Right lobe of liver (tissue), 6 donors: ENCODE data around the gene CDC14A. TPM values are rescaled to one million over a fixed set of nuclear protein-coding genes. Genes with fewer than 3 reads are reported as not detected.

Source experiments
- ATAC-seq, 4 donors: fragments of 200-7000 bp; cut with Tn5 transposase; one replicate each; pipeline ENCODE4 v1.9.1; 2020; ENCODE audit warnings: mild to moderate bottlenecking in 4 of 4, moderate library complexity in 4 of 4
- DNase-seq, 3 donors: peaks; one replicate each; pipeline ENCODE4 v3.0.0-alpha.2; 2020
- H3K27ac ChIP-seq, 3 donors: fragments of 200-600 bp; one replicate each; pipeline ENCODE4 v1.8.0; 2022
- H3K27me3 ChIP-seq, 2 donors: fragments of 200-600 bp; one replicate each; pipeline ENCODE4 v1.8.0; 2022
- H3K36me3 ChIP-seq, 4 donors: fragments of 200-600 bp; sonication (generic) in 1 of 4; one replicate each; pipeline versions ENCODE4 v1.5.1 to v1.8.0; 2017 to 2022; ENCODE audit warnings: control low read depth in 1 of 4
- H3K4me1 ChIP-seq, 4 donors: fragments of 200-600 bp; sonication (generic) in 1 of 4; one replicate each; pipeline versions ENCODE4 v1.5.1 to v1.8.0; 2017 to 2022; ENCODE audit warnings: control low read depth in 1 of 4
- H3K4me3 ChIP-seq, 3 donors: fragments of 200-600 bp; one replicate each; pipeline ENCODE4 v1.8.0; 2022
- H3K9me3 ChIP-seq, 4 donors: fragments of 200-600 bp; sonication (generic) in 1 of 4; one replicate each; pipeline versions ENCODE4 v1.5.1 to v1.8.0; 2017 to 2022; ENCODE audit warnings: control low read depth in 1 of 4
- POLR2A ChIP-seq: fragments of 450-650 bp; IDR thresholded peaks from one replicate; pipeline ENCODE4 v1.6.1; 2017; ENCODE audit warnings: antibody characterized with exemption, mild to moderate bottlenecking
- WGBS: methylation state at CpG from one replicate; pipeline ENCODE4 v1.1.6; 2018; ENCODE audit warnings: low coverage, low lambda C conversion rate; ENCODE audit not compliant: insufficient coverage; ENCODE audit errors: missing lambda C conversion rate; 5-methylcytosine and 5-hydroxymethylcytosine counted together
- intact Hi-C, 2 donors: fragments of 100-400 bp; cut with DNase I; formaldehyde crosslinking; loops; one replicate each; pipeline versions ENCODE4 v1.11.2 to v1.14.1; 2022
- total RNA-seq, 6 experiments: library from RNA; depleted of rRNA in 2 of 6; stranded (reverse); fragments of >200 nt in 2 of 6; fragmentation: NEBNext Ultra II Directional in 3 of 6; extraction: Animal tissue kit (Norgen Biotek cat#: 25700) in 3 of 6; gene quantifications; one replicate each; pipeline versions ENCODE4 v1.1.0 to v1.2.4, GENCODE V29; 2016 to 2023
- TF ChIP-seq, protein P1 (sequence below), 4 donors: fragments of 200-600 bp in 3 of 4; fragments of 450-650 bp in 1 of 4; IDR thresholded peaks; one replicate each; pipeline versions ENCODE4 v1.5.1 to v1.8.0; 2016 to 2022; ENCODE audit warnings: antibody characterized with exemption in 4 of 4, mild to moderate bottlenecking in 2 of 4
- donor health status: DM: no; HTN: yes; CAD: no.
- donor health status: DM: no; HTN: no; CAD: no.
- donor health status: DM: no; HTN: no; CAD: no.
- donor health status: DM: no; HTN: yes; CAD: no.
- donor health status: DM: no; HTN: yes; CAD: no.

The CDC14A gene
- total RNA-seq, 6 experiments from 2014 or later = 1.1 to 3.3 (median 1.6) TPM

- no peaks in the 10 kb centered on the region for H3K36me3 ChIP-seq
- no peaks in the 10 kb centered on the region for H3K4me1 ChIP-seq
- H3K27me3 ChIP-seq = no peaks in the 10 kb centered on the region
- WGBS = 74% methylated on average over 3 of the region's 3 CpGs
- no peak overlapping the region for H3K4me3 ChIP-seq
- no peak overlapping the region for H3K27ac ChIP-seq
- H3K9me3 ChIP-seq = no peaks in the 10 kb centered on the region
- intact Hi-C loops = no loop called here
- DNase-seq (no peak), ATAC-seq (no peak)
- TF ChIP-seq POLR2A = no peak
- TF ChIP-seq, protein P1, sequence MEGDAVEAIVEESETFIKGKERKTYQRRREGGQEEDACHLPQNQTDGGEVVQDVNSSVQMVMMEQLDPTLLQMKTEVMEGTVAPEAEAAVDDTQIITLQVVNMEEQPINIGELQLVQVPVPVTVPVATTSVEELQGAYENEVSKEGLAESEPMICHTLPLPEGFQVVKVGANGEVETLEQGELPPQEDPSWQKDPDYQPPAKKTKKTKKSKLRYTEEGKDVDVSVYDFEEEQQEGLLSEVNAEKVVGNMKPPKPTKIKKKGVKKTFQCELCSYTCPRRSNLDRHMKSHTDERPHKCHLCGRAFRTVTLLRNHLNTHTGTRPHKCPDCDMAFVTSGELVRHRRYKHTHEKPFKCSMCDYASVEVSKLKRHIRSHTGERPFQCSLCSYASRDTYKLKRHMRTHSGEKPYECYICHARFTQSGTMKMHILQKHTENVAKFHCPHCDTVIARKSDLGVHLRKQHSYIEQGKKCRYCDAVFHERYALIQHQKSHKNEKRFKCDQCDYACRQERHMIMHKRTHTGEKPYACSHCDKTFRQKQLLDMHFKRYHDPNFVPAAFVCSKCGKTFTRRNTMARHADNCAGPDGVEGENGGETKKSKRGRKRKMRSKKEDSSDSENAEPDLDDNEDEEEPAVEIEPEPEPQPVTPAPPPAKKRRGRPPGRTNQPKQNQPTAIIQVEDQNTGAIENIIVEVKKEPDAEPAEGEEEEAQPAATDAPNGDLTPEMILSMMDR (IDR thresholded peaks at IDR 0.05) = no peak
These were observed 47.4 kb upstream of the CDC14A start for GRCh38 chr1:100304921-100305320.

DNA sequence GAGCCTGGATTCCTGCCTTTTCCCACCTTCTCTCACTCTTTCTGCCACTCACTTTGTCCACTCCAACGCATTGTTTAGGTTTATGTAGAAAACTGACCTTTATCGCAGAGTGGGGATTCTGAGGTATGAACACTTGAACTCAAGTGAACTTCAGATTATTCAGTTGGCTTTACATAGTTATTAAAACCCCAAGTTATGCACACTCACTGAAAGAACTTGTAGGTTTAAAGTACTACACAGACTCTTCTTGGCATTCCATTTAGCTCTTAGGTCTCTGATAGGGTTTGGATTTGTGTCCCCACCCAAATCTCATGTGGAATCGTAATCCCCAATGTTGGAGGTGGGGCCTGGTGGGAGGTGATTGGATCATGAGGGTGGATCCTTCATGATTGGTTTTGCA is 46.4 kb upstream of the CDC14A start:
- WGBS = 86% methylated on average over 3 of the region's 3 CpGs
- H3K4me3 ChIP-seq = no peak overlapping the region
- H3K27me3 ChIP-seq = no peaks in the 10 kb centered on the region
- intact Hi-C loops = no loop called here
- no peaks in the 10 kb centered on the region for H3K9me3 ChIP-seq
- H3K27ac ChIP-seq = no peak overlapping the region
- no peaks in the 10 kb centered on the region for H3K4me1 ChIP-seq
- no peaks in the 10 kb centered on the region for H3K36me3 ChIP-seq
- TF ChIP-seq, protein P1 (IDR thresholded peaks at IDR 0.05) = no peak
- no peak for TF ChIP-seq POLR2A
- ATAC-seq (no peak), DNase-seq (no peak)

DNA sequence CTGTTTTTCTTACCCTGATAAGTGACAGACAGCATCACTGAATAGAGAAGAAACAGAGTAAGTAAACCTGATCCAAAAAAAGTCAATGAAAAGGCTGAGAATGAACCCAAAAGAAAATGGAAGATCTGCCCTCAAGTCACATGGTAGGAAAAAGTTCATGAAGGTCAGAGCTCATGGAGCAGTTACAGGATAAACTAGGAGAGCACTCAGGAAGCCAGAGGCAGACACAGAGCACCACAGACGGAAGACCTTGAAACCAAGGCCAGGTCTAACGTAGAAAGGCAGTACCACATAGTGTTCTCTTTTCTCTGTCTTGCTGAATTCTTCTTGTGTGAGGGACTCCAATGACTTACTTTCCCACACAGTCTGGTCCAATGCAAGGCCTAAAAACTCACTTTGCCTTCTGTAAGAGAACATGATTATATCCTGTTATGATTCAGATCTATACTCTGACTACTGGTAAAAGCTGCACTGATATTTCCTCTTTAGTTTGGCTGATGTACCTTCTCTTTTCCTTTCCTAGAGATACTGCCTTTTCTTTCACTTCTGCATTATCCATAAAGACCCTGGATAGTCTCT is 45.5 kb upstream of the CDC14A start:
- Histone ChIP-seq H3K9me3 (no peaks in the 10 kb centered on the region), H3K27ac (no peak overlapping the region), H3K36me3 (no peaks in the 10 kb centered on the region), H3K4me3 (no peak overlapping the region), H3K27me3 (no peaks in the 10 kb centered on the region), H3K4me1 (no peaks in the 10 kb centered on the region)
- no CpG with 5 or more reads among the region's 2 CpGs for WGBS
- TF ChIP-seq POLR2A = no peak
- TF ChIP-seq, protein P1 (IDR thresholded peaks at IDR 0.05) = no peak
- DNase-seq = no peak
- intact Hi-C loops = no loop called here
- no peak for ATAC-seq

DNA sequence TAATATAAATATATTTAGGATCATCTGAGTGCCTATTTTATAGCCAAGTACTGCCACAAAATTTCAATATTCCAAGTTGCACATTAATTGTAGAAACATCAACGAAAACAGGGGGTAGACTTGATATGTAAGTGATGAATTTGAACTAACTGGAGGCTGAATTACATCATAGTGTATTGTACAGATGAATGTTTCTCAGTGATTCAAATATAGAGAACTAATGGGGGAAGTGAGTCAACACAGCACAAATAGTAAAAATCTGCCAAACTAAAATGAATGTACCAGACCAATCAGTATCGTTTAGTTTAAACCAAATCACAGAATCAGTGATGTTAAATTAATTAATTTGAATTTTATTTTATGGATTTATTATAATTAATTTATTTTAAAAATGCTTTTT is 43.5 kb upstream of the CDC14A start:
- no peak overlapping the region for H3K27ac ChIP-seq
- WGBS = 54% methylated on average over 2 of the region's 2 CpGs
- ATAC-seq (no peak), DNase-seq (no peak)
- intact Hi-C loops = no loop called here
- H3K9me3 ChIP-seq = no peaks in the 10 kb centered on the region
- no peaks in the 10 kb centered on the region for H3K36me3 ChIP-seq
- no peaks in the 10 kb centered on the region for H3K27me3 ChIP-seq
- H3K4me3 ChIP-seq = no peak overlapping the region
- no peaks in the 10 kb centered on the region for H3K4me1 ChIP-seq
- TF ChIP-seq, protein P1 (IDR thresholded peaks at IDR 0.05) = no peak
- no peak for TF ChIP-seq POLR2A

- Histone ChIP-seq H3K27ac (no peak overlapping the region), H3K4me1 (no peaks in the 10 kb centered on the region), H3K9me3 (no peaks in the 10 kb centered on the region), H3K4me3 (no peak overlapping the region), H3K36me3 (no peaks in the 10 kb centered on the region), H3K27me3 (no peaks in the 10 kb centered on the region)
- intact Hi-C loops = no loop called here
- no peak for DNase-seq
- no peak for ATAC-seq
- no peak for TF ChIP-seq POLR2A
- TF ChIP-seq, protein P1 (IDR thresholded peaks at IDR 0.05) = no peak
These were observed 42.4 kb upstream of the CDC14A start for GRCh38 chr1:100309863-100310262.
